Activated CD8-positive, alpha-beta memory T cell treated with anti-CD3 and anti-CD28 coated beads for 36 hours (primary cell): ENCODE measurements around the gene RASA1. TPM values are rescaled to one million over a fixed set of nuclear protein-coding genes. Genes with fewer than 3 reads are reported as not detected.
"Not testable (repeated sequence)": the region's sequence is repeated elsewhere in the genome, so short reads cannot be mapped to it uniquely, and the experiment has no call there.

Experiments used
- CTCF ChIA-PET: fragments of 350-600 bp; sonication (Branson Sonifier 250); formaldehyde crosslinking; loops from one replicate; lab custom pipeline; 2021; ENCODE audit warnings: antibody characterized with exemption; lab: Charles Lee
- POLR2A ChIA-PET: fragments of 350-600 bp; sonication (Branson Sonifier 250); formaldehyde crosslinking; loops from one replicate; lab custom pipeline; 2021; ENCODE audit warnings: antibody characterized with exemption; lab: Charles Lee
- total RNA-seq, 2 experiments: library from RNA; stranded (reverse); gene quantifications; one replicate each; pipeline ENCODE4 v1.2.3, GENCODE V29; 2021

RASA1 gene
- total RNA-seq, 2 experiments from 2014 or later = 22.9 to 24.1 TPM

DNA sequence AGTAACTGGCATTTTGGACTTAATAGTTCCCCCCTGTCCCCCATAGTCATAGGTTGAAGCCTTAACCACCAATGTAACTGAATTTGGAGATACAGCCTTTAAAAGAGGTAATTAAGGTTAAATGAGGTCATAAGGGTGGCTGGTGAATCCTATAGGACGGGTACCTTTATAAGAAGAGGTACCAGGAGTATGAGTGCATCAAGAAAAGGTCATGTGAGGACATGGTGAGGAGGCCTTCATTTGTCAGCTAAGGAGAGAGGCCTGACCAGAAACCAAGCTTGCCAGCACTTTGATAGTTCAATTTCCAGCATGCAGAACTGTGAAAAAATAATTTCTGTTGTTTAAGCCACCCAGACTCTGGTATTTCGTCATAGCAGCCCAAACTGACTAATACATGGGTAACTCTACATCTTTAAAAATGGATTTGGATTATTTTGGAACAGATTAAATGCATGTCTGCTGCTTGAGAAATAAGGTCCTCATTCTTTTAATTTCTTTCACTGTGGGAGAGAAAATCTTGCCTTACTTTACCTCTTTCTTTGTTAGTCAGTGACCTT, 9.7 kb downstream of the RASA1 start:
- ChIA-PET CTCF (no interaction called here), POLR2A (no interaction called here)

DNA sequence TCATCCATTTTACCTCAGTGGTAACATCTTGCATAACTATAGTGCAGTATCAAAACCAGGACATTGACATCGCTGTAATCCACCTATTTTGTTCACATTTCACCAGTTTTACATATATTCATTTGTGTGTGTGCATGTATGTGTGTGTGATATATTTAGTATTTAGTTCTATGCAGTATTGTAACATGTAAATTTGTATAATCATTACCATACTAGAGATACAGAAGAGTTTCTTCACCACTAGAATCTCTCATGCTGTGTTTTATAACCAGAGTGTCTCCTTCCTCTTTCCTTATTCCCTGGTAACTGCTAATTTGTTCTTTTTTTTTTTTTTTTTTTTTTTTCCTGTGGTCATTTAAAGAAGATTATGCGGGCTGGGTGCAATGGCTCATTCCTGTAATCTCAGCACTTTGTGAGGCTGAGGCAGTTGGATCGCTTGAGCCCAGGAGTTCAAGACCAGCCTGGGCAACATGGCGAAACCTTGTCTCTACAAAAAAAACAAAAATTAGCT, 11.0 kb downstream of the RASA1 start:
- ChIA-PET CTCF (no interaction called here), POLR2A (no interaction called here)

DNA sequence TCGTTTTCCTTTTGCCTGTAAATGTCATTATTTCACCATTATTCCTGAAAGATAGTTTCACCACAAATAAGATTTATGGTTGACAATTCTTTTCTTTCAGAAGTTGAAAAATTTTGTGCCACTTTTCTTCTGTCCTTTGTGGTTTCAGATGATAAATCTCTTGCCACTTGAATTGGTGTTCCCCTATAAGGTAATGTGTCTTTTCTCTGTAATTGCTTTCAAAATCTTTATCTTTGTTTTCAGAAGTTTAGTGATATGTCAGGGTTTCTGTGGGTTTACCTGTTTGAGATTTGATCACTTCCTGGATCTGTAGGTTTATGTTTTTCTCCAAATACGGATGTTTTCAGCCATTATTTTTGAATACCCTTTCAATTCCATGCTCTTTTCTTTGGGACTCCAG, 14.6 kb downstream of the RASA1 start:
- POLR2A ChIA-PET = no interaction called here

DNA sequence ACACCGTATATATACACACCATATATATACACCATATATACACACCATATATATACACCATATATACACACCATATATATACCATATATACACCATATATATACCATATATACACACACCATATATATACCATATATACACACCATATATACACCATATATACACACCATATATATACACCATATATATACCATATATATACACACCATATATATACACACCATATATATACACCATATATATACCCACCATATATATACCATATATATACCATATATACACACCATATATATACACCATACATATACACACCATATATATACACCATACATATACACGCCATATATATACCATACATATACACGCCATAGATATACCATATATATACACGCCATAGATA, 19.6 kb downstream of the RASA1 start:
- POLR2A ChIA-PET, CTCF ChIA-PET: not testable (repeated sequence)

More for the DNA sequence above, 14.6 kb downstream of the RASA1 start:
- CTCF ChIA-PET = no interaction called here

DNA sequence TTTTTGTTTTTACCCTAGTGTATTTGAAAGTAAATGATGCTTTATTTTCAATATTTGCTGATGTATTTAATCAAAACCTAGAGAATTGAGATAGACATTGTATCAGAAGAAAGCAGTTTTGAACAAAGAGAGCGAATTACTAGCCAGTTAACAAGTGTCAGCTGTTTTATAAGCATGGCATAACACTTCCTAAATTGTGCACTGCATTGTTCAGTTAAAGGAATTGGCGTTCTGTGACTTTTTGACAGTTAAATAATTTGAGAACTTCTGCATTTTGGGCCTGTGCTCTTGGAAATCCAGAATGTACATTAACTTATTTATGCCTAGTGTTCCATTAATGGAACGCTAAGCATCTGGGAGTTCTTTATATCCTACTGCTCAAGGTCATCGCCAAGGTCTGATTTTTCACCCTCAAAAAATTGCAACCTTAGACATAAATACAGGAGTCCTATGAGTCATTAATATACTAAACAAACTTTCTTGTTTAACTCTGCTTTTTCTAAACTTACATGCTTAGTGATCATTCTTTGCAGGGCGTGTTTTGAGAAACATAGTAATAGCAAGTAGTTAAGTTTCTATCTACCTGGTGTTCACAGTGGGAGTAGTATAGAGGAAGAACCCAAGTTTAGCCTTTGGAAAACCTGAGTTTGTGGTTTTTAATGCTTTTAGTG, 31.1 kb downstream of the RASA1 start:
- ChIA-PET CTCF (interaction anchor here (0.7 kb wide), 2 partner anchors 102 to 223 kb away, joined by 3 to 4 read pairs; no protein-coding TSS in a partner anchor), POLR2A (no interaction called here)

DNA sequence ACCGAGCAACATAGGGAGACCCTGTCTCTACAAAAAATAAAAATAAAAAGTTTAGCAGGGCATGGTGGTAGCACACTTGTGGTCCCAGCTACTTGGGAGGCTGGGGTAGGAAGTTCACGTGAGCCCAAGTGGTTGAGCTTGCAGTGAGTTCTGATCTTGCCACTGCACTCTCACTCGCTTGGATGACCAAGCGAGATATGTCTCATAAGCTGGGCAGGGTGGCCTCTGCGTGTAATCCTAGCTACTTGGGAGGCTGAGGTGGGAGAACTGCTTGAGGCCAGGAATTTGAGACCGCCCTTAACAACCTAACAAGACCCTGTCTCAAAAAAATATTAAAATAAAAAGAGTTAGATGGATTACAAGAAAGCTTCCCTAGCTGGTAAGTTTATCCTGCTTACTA, 32.5 kb downstream of the RASA1 start:
- ChIA-PET CTCF (no interaction called here), POLR2A (no interaction called here)

DNA sequence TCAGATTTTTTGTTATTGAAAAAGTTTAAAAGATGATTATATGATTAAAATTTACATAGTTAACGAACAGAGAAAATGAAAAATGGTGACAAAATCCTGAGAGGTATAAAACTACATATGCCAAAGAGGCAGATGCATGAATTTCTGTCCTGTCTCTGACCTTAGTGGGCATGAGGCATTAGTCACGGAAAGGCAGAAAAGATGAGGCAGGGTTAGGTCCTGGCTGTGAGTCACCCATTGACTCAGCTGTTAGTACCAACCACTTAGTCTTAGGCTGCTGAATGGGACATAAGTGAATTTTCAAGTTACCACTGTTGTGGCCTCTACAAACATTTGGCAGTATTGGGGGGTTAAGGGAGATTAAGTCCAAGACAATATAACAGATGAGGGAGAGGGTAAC, 33.1 kb downstream of the RASA1 start:
- POLR2A ChIA-PET = no interaction called here
- CTCF ChIA-PET = no interaction called here

DNA sequence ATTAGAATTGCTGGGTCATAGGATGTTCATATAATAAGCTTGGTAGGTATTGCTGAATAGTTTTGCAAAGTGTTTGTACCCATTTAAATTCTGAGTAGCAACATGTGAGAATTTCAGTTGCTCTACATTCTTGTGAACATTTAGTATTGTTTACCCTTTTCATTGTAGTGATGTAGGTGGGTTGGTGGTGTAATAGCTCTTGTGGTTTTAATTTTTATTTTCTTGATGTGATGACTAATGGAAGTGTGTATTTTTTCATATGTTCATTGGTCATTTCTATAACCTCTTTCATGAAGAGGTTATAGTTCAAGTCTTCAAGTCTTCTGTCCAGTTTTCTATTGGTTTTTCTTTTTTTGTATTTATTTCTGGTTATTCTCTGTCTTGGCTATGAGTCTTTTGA, 34.4 kb downstream of the RASA1 start:
- CTCF ChIA-PET = no interaction called here
- POLR2A ChIA-PET = no interaction called here

DNA sequence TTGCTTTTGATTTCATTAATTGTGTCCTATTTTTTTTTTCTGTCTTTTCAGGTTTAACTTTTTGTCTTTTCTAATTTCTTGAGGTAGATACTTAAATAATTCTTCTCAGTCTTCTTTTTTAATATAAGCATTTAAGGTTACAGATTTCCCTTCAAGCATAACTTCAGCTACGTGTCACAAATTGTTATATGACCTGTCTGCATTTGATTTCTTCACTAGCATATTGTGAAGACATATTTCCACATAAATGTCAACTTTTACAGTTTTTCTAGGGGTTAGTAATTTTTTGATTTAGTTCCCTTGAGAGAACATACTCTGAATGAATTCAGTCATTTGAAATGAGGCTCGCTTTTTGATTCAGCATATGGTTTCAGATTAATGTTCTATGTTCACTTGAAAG, 35.6 kb downstream of the RASA1 start:
- POLR2A ChIA-PET = no interaction called here

DNA sequence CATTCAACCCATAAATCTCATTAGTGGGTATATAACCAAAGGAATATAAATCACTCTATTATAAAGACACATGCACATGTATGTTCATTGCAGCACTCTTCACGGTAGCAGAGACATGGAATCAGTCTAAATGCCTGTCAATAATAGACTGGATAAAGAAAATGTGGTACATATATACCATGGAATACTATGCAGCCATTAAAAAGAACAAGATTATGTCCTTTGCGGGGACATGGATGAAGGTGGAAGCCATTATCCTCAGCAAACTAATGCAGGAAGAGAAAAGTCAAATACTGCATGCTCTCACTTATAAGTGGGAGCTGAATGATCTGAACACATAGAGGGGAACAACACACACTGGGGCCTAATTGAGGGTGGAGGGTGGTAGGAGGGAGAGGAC, 38.4 kb downstream of the RASA1 start:
- POLR2A ChIA-PET, CTCF ChIA-PET: not testable (repeated sequence)

More for the DNA sequence above, 35.6 kb downstream of the RASA1 start:
- CTCF ChIA-PET = no interaction called here

DNA sequence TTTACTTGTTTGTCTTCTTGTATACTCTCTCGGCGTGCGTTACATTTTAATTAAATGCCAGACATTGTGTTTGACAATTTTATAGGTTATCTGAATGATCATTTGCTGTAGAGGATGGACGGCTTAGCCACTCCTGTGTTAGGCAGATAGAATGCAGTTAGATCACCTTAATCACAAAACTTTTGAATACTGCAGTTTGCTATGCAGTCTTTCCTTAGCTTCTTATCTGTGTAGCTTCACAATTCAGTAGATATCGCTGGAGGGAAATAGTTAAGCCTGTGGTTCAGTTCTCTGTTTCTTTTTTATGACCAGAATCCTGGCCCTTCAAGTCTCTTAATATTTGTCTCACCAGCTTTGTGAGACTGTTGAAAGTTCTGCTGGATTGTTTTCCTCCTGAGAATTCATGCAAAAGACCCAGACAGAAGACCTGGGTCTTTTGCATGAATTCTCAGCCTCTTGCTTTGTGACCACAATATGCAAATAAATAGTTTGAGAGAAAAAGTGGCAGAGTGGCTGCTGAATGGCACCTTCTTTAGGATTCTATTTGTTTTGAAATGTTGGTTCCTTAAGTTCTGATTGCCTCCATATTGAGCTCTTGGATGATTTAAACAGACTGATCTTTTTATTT, 40.2 kb downstream of the RASA1 start:
- POLR2A ChIA-PET = no interaction called here
- CTCF ChIA-PET = no interaction called here

DNA sequence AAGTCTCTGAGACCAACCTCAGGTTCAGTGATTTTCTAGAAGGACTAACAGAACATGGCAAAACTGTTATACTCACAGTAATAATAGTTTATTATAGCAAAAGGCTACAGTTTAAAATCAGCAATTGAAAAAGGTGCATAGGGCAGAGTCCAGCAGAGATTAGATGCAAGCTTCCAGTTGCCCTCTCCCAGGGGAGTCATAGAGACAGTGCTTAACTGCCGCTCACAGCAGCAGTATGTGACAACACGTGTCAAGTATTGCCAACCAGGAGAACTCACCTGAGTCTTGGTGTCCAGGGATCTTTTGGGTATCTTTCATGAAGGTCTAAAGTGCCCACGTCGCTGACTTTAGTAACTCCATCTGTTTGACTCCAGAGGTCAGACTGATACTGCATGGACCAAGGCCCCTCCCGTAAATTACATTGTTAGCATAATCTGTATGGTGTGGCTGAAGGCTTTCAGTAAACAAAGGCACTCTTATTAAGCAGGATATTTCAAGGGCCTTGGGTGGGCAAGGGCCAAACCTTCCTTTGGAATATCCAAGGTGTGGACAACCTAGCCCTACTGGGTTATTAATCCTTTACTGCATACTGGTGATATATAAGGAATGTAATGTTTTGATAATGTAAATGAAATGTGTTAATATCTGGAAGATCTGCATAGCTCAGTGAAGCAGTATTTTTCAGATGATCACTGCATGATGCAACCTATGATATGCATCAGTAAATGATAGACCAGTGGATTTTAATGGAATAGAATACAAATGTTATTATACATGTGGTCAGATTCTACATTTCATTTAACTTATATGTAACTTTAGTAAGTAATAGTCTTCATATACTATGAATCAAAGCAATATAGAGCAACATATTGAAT, 44.0 kb downstream of the RASA1 start:
- CTCF ChIA-PET = no interaction called here
- POLR2A ChIA-PET = no interaction called here

DNA sequence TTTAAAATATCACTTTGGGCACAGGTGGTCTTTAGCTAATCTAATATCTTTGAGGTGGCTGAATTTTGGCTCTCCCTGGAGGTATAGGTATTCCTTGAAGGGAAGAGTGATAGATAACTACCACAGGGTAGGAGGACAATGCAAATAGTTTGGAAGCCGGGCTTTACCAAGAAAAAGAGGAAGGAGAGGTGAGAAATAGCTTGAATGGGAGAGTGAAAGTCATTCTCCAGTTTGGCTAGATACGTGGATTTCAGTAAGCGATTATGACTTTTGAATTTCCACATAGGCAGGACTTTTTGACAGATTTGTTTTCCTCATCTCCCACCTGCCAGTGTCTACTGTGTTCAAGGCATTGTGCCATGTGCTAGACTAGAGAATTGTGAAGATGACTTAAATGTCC, 45.5 kb downstream of the RASA1 start:
- ChIA-PET CTCF (no interaction called here), POLR2A (no interaction called here)

DNA sequence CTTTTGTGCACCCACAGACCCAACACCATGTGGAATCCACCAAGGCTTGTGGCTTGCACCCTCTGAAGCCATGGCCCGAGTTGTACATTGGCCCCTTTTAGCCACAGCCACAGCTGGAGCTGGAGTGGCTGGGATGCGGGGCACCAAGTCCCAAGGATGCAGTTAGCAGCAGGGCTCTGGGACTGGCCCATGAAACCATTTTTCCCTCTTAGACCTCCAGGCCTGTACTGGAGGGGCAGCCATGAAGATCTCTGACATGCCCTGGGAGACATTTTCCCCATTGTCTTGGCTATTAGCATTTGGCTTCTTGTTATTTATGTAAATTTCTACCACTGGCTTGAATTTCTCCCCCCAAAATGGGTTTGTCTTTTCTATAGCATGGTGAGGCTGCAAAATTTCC, 51.8 kb downstream of the RASA1 start:
- CTCF ChIA-PET = no interaction called here
- POLR2A ChIA-PET = no interaction called here

DNA sequence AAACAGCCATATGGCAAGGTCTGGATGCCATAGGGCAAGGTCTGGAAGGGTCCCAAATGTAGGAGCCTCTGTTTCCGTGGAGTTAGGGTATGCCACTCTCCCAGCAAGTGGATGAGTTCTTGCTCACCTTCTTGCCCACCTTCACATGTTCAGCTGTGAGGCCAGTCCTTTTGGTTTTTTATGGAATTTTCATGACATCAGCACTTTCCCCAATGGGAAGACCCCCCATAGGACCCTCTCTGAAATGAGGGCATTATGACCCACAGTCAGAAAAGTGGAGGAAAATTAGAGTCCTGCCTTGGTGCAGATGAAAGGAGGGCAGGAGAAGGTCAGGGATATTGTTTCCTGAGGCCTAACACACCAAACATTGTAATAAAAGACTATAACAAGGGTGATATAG, 53.9 kb downstream of the RASA1 start:
- CTCF ChIA-PET = no interaction called here
- POLR2A ChIA-PET = no interaction called here

DNA sequence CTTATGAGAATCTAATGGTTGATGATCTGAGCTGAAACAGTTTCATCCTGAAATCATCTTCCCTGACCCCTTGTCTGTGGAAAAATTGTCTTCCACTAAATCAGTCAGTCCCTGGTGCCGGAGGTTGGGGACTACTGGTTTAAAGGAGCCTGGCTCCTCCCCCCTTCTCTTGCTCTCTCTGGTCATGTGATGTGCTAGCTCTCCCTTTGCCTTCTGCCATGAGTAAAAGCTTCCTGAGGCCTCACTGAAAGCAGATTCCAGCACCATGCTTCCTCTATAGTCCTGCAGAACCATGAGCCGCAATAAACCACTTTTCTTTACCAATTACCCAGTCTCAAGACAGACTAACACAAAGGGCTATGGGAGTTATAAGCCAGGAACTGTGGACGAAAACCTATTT, 54.7 kb downstream of the RASA1 start:
- ChIA-PET POLR2A (no interaction called here), CTCF (no interaction called here)

DNA sequence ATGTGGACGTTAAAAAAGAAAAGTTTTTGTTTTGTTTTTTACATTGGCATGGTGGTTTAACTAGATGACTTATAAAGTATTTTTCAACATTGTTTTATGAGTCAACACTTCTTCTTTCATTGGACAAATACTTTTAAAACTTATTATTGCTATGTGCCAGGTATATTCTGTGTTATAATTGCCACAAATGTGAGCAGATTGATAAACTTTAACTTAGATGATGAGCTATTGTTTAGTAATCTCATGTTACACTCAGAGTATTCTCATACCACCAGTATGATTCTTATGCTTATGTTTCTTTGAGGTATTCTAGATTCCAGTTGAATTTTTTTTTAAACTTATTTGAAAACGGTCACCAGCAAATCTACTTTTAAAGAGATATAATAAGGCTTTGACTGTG, 60.3 kb downstream of the RASA1 start:
- POLR2A ChIA-PET = no interaction called here
- CTCF ChIA-PET = no interaction called here

DNA sequence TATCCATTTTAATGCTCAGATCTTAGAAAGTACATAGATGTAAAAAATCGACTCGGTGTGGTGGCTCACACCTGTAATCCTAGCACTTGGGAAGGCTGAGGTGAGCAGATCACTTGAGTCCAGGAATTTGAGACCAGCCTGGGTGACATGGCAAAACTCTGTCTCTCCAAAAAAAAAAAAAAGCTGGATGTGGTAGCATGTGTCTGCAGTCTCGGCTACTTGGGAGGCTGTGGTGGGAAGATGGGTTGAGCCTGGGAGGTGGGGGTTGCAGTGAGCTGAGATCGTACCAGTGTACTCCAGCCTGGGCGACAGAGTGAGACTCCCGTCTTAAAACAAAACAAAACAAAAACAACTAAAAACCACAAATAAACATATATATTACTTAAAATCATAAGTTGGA, 61.4 kb downstream of the RASA1 start:
- CTCF ChIA-PET = interaction anchor here (0.7 kb wide), 1 partner anchor 1447 kb away, joined by 4 read pairs; no protein-coding TSS in a partner anchor
- POLR2A ChIA-PET = interaction anchor here (0.5 kb wide), 1 partner anchor 69 kb away, joined by 4 read pairs; no protein-coding TSS in a partner anchor

DNA sequence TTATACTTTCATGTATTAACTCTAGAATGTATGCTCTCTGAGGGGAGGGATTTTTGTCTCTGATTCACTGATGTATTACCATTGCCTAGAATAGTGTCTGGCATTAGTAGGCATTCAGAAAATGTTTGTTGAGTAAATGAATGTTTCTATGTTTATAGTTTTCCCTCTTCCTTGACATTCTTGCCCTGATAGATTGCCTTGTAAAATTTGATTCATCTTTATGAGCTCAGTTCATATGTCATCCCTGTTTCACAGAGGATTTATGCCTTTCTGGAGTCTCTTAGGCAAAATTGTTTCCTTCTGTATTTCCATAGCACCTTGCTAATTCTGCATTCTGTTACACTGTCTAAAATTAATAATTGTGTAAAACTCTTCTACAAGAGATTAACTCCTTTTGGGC, 72.3 kb downstream of the RASA1 start:
- POLR2A ChIA-PET = interaction anchor here (1.6 kb wide), 1 partner anchor 72 kb away, joined by 4 read pairs; the partner anchor contains the start of gene RASA1
- CTCF ChIA-PET = no interaction called here

DNA sequence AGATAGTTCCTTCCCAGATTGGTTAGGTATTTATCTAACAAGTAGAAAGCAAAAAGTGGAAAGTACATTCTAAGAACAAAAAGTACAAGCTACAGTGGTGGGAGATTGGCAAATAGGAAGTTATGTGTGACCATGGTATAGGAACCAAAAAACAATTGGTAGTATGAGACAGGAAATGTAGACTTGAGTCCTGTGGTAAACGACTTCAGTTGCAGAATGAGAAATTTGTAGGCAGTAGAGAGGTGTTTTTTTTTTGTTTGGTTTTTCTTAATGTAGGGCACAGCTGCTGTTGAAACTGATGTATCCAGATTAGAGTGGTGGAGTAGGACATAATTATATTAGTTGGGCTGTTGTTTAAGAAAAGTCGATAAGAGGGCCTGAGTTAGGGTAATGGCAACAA, 73.0 kb downstream of the RASA1 start:
- ChIA-PET CTCF (no interaction called here), POLR2A (interaction anchor here (1.6 kb wide), 1 partner anchor 73 kb away, joined by 4 read pairs; the partner anchor contains the start of gene RASA1)
